Left lobe of liver (tissue), 1 donor: ENCODE measurements around the gene MEF2D. TPM values are rescaled to one million over a fixed set of nuclear protein-coding genes. Genes with fewer than 3 reads are reported as not detected.

Experiments
- total RNA-seq: library from RNA; stranded (reverse); gene quantifications from one replicate; pipeline ENCODE4 v1.2.1, GENCODE V29; 2021
- donor health status: DM: no; HTN: yes; CAD: no.

The MEF2D gene
- total RNA-seq, 1 donor from 2014 or later, result 17.5 TPM

Other genes starting within 250 kb of the MEF2D start
- gene SMG5, start 217.9 kb downstream of the MEF2D start, total RNA-seq, result 43.3 TPM
- 2.6 TPM for gene TMEM79, start 216.4 kb downstream of the MEF2D start, total RNA-seq
- gene GLMP, start 205.1 kb downstream of the MEF2D start, total RNA-seq, result 32.9 TPM
- not detected for gene VHLL, start 201.5 kb downstream of the MEF2D start, total RNA-seq
- 80.8 TPM for gene CCT3, start 162.5 kb downstream of the MEF2D start, total RNA-seq
- 0.40 TPM for gene TSACC, start 162.2 kb downstream of the MEF2D start, total RNA-seq
- gene RHBG, start 131.6 kb downstream of the MEF2D start, total RNA-seq, result 2.8 TPM
- 0.23 TPM for gene IQGAP3, start 71.8 kb upstream of the MEF2D start, total RNA-seq
- not detected for gene TTC24, start 78.9 kb upstream of the MEF2D start, total RNA-seq
- gene NAXE, start 91.0 kb upstream of the MEF2D start, total RNA-seq, result 51.2 TPM
- gene GPATCH4, start 100.7 kb upstream of the MEF2D start, total RNA-seq, result 7.3 TPM
- not detected for gene HAPLN2, start 118.6 kb upstream of the MEF2D start, total RNA-seq
- not detected for gene BCAN, start 141.3 kb upstream of the MEF2D start, total RNA-seq
- 1.4 TPM for gene NES, start 176.6 kb upstream of the MEF2D start, total RNA-seq
- gene CRABP2, start 204.8 kb upstream of the MEF2D start, total RNA-seq, result 0.33 TPM
- 26.8 TPM for gene METTL25B, start 227.7 kb upstream of the MEF2D start, total RNA-seq
- 10.8 TPM for gene ISG20L2, start 228.0 kb upstream of the MEF2D start, total RNA-seq
- 68.7 TPM for gene MRPL24, start 240.3 kb upstream of the MEF2D start, total RNA-seq